GM13977 (cell line): Measurements from ENCODE around the gene ACSL1.

Source experiments
- DNase-seq: peaks from one replicate; pipeline ENCODE4 v3.0.0; 2012; ENCODE audit warnings: low spot score
- in situ Hi-C: fragments of 300-500 bp; cut with MboI; formaldehyde crosslinking; loops from one replicate; pipeline ENCODE4 v1.12.0; 2022; ENCODE audit warnings: low sequenced_read_pairs, low pct_unique_long_range_greater_than_20kb, mixed read lengths, inconsistent platforms; ENCODE audit not compliant: unreplicated experiment
- TF ChIP-seq, protein P1 (sequence below): IDR thresholded peaks from 2 replicates; pipeline ENCODE4 v1.5.1; 2012; ENCODE audit warnings: mild to moderate bottlenecking, control low read depth; ENCODE audit not compliant: insufficient read depth; ENCODE audit errors: extremely low read depth, missing control alignments

The ACSL1 gene

DNA sequence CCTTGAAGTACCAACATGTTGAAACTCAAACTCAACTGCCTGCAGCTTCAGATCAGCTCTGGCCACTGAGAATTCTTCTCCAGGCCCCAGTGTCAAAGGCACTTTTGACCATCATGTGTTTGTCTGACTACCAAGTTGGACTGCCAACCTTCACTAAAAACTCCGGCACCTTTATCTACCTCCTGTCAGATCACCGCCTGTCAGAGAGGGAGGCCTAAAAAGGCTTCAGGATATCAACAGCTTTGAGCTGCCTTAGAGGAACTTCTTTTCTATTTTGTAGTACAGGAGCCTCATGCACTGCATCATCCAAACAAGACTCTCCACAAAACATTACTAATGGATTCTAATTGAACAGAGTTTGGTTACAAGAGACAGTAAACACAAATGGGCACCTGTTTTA is 2.8 kb downstream of the ACSL1 start:
- in situ Hi-C loops, result no loop called here
- DNase-seq, result no peak
- TF ChIP-seq, protein P1, sequence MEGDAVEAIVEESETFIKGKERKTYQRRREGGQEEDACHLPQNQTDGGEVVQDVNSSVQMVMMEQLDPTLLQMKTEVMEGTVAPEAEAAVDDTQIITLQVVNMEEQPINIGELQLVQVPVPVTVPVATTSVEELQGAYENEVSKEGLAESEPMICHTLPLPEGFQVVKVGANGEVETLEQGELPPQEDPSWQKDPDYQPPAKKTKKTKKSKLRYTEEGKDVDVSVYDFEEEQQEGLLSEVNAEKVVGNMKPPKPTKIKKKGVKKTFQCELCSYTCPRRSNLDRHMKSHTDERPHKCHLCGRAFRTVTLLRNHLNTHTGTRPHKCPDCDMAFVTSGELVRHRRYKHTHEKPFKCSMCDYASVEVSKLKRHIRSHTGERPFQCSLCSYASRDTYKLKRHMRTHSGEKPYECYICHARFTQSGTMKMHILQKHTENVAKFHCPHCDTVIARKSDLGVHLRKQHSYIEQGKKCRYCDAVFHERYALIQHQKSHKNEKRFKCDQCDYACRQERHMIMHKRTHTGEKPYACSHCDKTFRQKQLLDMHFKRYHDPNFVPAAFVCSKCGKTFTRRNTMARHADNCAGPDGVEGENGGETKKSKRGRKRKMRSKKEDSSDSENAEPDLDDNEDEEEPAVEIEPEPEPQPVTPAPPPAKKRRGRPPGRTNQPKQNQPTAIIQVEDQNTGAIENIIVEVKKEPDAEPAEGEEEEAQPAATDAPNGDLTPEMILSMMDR, result no peak

DNA sequence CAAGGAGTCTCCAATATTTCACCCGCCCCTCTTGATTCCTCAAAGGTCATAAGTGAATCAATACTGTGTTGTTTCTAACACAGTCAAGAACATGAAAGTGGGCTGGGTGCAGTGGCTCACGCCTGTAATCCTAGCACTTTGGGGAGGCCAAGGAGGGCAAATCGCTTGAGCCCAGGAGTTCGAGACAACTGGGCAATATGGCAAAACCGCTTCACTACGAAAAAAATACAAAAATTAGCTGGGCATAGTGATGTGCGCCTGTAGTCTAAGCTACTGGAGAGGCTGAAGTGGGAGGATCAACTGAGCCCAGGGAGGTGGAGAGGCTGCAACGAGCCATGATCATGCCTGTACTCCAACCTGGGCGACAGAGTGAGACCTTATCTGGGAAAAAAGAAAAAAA is 3.4 kb downstream of the ACSL1 start:
- TF ChIP-seq, protein P1, result no peak
- in situ Hi-C loops, result no loop called here

DNA sequence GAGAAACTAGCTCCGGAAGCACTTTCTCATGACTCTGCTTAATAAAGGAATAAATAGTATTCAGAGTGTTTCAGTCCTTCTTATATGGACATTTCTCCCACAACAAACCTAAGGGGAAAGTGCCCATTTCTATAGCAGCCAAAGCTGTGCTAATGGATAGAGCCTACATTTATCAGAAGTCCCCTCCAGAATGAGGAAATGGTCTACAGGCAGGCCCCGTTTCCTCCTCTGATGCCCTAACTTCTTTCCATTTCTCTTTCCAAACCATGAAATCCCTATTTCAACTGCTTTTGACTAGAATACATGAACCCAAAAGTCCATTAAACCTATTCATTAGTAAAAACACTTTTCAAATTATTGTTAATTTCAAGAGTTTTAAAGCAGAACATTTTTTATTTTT is 4.5 kb downstream of the ACSL1 start:
- in situ Hi-C loops, result no loop called here
- TF ChIP-seq, protein P1, result no peak
- DNase-seq, result no peak

More for the DNA sequence above, 3.4 kb downstream of the ACSL1 start:
- no peak for DNase-seq

DNA sequence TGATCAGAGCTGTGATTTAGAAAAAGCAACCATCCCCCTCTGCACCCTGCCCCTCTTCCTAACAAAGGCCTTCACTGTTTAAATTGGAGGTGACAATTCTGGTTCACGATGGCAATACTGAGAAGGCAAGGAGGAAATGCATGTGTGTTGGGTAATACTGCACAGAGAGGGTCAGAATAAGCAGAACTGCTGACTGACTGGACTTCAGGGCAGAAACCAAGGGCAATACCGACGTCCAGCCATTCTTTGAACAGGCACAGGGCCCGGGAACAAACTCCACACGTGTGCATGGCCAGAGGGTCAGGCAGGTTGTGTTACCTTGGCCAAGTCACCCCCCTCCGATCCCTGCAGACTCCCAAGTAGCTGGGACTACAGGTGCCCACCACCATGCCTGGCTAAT is 6.0 kb downstream of the ACSL1 start:
- DNase-seq, result no peak
- in situ Hi-C loops, result no loop called here
- TF ChIP-seq, protein P1, result no peak

DNA sequence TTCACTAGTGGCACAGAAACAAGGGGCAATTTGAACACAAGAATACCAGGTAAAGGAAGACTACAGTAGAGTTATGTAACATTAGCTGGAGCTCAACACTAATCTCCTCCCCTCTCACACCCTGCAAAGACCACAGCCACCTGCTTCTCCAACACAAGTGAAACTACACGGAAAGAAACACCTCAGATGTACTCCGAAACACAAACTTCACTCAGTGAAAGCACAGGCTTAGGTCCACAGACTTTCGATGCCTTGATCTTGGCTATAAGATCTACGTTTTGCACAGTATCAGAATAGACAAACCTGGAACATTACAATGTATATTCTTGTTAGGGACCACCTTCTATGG is 7.6 kb downstream of the ACSL1 start:
- DNase-seq, result peak; percentile 49
- in situ Hi-C loops, result no loop called here

DNA sequence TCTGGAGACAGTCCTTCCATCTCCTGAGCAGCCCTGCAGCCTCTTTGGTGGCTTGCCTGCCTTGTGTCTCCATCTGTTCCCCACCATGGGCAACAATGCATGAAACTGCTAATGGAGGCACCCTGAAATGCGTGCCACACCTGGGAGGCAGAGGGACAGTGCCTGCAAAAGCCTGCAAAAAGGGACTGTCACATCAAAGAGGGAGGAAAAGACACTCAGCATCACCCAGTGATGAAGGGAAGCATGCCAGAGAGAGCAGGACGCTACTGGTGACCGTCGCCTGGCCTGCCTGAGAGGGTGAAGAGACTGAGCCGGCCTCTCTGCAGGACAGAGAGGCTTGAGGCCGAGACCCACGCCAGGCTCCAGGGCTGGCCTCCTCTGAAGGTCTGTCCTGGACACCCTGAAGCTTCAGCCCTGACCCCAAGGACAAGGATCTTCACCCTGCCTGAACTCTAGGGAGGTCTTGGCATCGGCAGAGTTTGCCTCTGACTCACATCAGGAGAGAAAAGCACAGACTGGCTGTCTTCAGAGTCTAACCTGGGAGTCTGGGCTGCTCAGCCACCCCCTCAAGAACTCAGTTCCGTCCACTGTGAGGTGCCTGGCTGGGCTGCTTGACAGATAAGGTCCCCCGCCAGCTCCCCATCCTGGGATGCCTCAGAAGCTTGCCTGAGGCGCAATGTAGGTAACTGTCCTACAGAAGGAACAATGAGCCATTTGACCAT is 8.1 kb downstream of the ACSL1 start:
- in situ Hi-C loops, result no loop called here

More for the DNA sequence above, 7.6 kb downstream of the ACSL1 start:
- TF ChIP-seq, protein P1, result no peak

More for the DNA sequence above, 8.1 kb downstream of the ACSL1 start:
- TF ChIP-seq, protein P1, result no peak
- DNase-seq, result peak; percentile 17
